GM04504 (cell line): ENCODE measurements around the gene ATOSB.

Experiments used
- DNase-seq: peaks from one replicate; pipeline ENCODE4 v3.0.0-alpha.2; 2012; ENCODE audit warnings: low read depth

Gene ATOSB

DNA sequence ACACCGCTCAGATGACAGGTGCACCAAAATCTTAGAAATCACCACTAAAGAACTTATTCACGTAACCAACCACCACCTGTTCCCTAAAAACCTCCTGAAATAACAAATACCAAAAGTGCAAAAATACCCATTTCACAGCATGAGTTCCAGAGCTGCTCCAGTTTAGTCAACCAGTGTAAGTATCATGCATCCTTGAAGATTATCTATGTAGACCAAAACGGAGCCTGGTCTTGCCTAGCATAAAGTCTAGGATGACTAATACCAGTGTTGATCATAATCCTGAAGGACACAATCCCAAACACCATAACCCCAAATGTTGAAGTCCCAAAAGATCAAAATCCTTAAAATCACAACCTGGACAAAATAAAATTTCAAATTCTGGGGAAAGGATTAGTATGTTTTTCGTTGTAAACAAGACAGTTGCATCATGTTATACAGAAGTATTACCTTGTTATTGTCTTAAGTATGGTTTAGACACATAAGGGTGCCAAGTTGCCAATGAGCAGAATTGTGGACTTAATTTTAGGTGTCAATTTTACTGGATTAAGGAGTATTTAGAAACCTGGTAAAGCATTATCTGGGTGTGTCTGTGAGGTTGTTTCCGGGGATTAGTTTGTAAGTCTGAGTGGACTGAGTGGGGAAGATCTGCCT lies 61.4 kb downstream of the ATOSB start:
- no peak for DNase-seq
